Neural cell (in vitro differentiated cells): ENCODE data around the gene GHITM.

Source experiments
- CTCF ChIP-seq: fragments of 450-650 bp; IDR thresholded peaks from 2 replicates; pipeline ENCODE4 v1.5.1; 2014; ENCODE audit warnings: antibody characterized with exemption, mild to moderate bottlenecking, moderate library complexity; ENCODE audit not compliant: poor library complexity, severe bottlenecking
- EZH2 ChIP-seq: fragments of 200-600, 300-800 bp; shearing (Covaris generic), sonication (generic); IDR thresholded peaks from 2 replicates; pipeline ENCODE4 v1.6.1; 2014; ENCODE audit warnings: antibody characterized with exemption, low read length, borderline replicate concordance, mild to moderate bottlenecking; ENCODE audit not compliant: insufficient read depth, poor library complexity, severe bottlenecking
- POLR2AphosphoS5 ChIP-seq: IDR thresholded peaks from 2 replicates; pipeline ENCODE4 v1.6.1; 2012
- REST ChIP-seq: IDR thresholded peaks from 2 replicates; pipeline ENCODE4 v1.6.1; 2012; ENCODE audit warnings: borderline replicate concordance
- TAF1 ChIP-seq: IDR thresholded peaks from 2 replicates; pipeline ENCODE4 v1.6.1; 2012; ENCODE audit warnings: low read depth

- no peak for TF ChIP-seq TAF1
- no peak for TF ChIP-seq CTCF
- TF ChIP-seq EZH2, result no peak
- no peak for TF ChIP-seq POLR2AphosphoS5
- TF ChIP-seq REST, result no peak
Observed at GRCh38 chr10:84140036-84140379, 699 bp downstream of the GHITM start.
